OCI-LY7 (cell line): ENCODE results near the gene RAB37.

Source experiments
- CTCF ChIP-seq: fragments of 200-600 bp; sonication (generic); conservative IDR thresholded peaks from 2 replicates; pipeline ENCODE4 v1.5.1; 2014; ENCODE audit warnings: mild to moderate bottlenecking, antibody characterized with exemption, low read length, moderate library complexity, mixed read lengths
- EZH2phosphoT487 ChIP-seq: fragments of 200-600 bp; sonication (generic); IDR thresholded peaks from 2 replicates; pipeline ENCODE4 v1.6.1; 2018; ENCODE audit warnings: low read depth, borderline replicate concordance, mild to moderate bottlenecking, mixed run types, antibody characterized with exemption, low read length, moderate library complexity, mixed read lengths

GRCh38 chr17:74754832-74755231 lies 17.8 kb downstream of the RAB37 start:
- TF ChIP-seq CTCF (no peak), EZH2phosphoT487 (no peak)
